Measurements from ENCODE around the gene TWNK.

TWNK gene

DNA sequence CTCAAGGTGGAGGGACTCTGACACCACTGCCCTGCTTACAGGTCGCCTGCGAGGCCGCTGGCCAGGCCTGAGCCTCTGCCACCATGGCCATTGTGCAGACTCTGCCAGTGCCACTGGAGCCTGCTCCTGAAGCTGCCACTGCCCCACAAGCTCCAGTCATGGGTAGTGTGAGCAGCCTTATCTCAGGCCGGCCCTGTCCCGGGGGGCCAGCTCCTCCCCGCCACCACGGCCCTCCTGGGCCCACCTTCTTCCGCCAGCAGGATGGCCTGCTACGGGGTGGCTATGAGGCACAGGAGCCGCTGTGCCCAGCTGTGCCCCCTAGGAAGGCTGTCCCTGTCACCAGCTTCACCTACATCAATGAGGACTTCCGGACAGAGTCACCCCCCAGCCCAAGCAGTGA is 15.1 kb downstream of the TWNK start:
- no peak overlapping the region for H3K4me3 ChIP-seq (replicated peaks; ENCODE audit: insufficient read depth, low read length)
- H3K27me3 ChIP-seq (ENCODE audit: insufficient read depth, poor library complexity, severe bottlenecking) = no peaks in the 10 kb centered on the region
- TF ChIP-seq, protein P1, sequence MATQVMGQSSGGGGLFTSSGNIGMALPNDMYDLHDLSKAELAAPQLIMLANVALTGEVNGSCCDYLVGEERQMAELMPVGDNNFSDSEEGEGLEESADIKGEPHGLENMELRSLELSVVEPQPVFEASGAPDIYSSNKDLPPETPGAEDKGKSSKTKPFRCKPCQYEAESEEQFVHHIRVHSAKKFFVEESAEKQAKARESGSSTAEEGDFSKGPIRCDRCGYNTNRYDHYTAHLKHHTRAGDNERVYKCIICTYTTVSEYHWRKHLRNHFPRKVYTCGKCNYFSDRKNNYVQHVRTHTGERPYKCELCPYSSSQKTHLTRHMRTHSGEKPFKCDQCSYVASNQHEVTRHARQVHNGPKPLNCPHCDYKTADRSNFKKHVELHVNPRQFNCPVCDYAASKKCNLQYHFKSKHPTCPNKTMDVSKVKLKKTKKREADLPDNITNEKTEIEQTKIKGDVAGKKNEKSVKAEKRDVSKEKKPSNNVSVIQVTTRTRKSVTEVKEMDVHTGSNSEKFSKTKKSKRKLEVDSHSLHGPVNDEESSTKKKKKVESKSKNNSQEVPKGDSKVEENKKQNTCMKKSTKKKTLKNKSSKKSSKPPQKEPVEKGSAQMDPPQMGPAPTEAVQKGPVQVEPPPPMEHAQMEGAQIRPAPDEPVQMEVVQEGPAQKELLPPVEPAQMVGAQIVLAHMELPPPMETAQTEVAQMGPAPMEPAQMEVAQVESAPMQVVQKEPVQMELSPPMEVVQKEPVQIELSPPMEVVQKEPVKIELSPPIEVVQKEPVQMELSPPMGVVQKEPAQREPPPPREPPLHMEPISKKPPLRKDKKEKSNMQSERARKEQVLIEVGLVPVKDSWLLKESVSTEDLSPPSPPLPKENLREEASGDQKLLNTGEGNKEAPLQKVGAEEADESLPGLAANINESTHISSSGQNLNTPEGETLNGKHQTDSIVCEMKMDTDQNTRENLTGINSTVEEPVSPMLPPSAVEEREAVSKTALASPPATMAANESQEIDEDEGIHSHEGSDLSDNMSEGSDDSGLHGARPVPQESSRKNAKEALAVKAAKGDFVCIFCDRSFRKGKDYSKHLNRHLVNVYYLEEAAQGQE (IDR thresholded peaks at IDR 0.05; ENCODE audit: insufficient replicate concordance, low read depth) = no peak
- TF ChIP-seq, protein P2, sequence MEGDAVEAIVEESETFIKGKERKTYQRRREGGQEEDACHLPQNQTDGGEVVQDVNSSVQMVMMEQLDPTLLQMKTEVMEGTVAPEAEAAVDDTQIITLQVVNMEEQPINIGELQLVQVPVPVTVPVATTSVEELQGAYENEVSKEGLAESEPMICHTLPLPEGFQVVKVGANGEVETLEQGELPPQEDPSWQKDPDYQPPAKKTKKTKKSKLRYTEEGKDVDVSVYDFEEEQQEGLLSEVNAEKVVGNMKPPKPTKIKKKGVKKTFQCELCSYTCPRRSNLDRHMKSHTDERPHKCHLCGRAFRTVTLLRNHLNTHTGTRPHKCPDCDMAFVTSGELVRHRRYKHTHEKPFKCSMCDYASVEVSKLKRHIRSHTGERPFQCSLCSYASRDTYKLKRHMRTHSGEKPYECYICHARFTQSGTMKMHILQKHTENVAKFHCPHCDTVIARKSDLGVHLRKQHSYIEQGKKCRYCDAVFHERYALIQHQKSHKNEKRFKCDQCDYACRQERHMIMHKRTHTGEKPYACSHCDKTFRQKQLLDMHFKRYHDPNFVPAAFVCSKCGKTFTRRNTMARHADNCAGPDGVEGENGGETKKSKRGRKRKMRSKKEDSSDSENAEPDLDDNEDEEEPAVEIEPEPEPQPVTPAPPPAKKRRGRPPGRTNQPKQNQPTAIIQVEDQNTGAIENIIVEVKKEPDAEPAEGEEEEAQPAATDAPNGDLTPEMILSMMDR (IDR thresholded peaks at IDR 0.05; ENCODE audit: insufficient read depth, low read length) = no peak
- TF ChIP-seq SPI1 (IDR thresholded peaks at IDR 0.05; ENCODE audit: borderline replicate concordance, low read depth) = no peak
- TF ChIP-seq POLR2AphosphoS5 (IDR thresholded peaks at IDR 0.05; ENCODE audit: low read depth) = no peak
- no peak for TF ChIP-seq GABPA (IDR thresholded peaks at IDR 0.05; ENCODE audit: low read depth)
- H3K27ac ChIP-seq (replicated peaks) = no peak overlapping the region
- no peak for DNase-seq (ENCODE audit: low read depth in 1 of 2, low spot score in 1 of 2)

DNA sequence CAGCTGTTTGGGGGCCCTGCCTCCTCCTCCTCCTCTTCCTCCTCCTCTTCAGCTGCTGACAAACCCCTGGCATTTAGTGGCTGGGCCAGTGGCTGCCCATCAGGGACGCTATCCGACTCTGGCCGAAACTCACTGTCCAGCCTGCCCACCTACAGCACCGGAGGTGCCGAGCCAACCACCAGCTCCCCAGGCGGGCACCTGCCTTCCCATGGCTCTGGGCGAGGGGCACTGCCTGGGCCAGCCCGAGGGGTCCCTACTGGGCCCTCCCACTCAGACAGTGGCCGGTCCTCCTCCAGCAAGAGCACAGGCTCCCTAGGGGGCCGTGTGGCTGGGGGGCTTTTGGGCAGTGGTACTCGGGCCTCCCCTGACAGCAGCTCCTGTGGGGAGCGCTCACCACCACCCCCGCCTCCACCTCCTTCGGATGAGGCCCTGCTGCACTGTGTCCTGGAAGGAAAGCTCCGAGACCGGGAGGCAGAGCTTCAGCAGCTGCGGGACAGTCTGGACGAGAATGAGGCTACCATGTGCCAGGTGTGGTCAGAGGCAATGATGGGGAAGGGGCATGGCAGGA is 16.4 kb downstream of the TWNK start:
- Histone ChIP-seq H3K27ac (replicated peaks) (no peak overlapping the region), H3K4me3 (replicated peaks; ENCODE audit: insufficient read depth, low read length) (no peak overlapping the region), H3K27me3 (ENCODE audit: insufficient read depth, poor library complexity, severe bottlenecking) (no peaks in the 10 kb centered on the region)
- TF ChIP-seq GABPA (IDR thresholded peaks at IDR 0.05; ENCODE audit: low read depth) (no peak), SPI1 (IDR thresholded peaks at IDR 0.05; ENCODE audit: borderline replicate concordance, low read depth) (no peak), POLR2AphosphoS5 (IDR thresholded peaks at IDR 0.05; ENCODE audit: low read depth) (no peak)
- TF ChIP-seq, protein P2 (IDR thresholded peaks at IDR 0.05; ENCODE audit: insufficient read depth, low read length) = no peak
- TF ChIP-seq, protein P1 (IDR thresholded peaks at IDR 0.05; ENCODE audit: insufficient replicate concordance, low read depth) = no peak
- DNase-seq (ENCODE audit: low read depth in 1 of 2, low spot score in 1 of 2) = no peak

DNA sequence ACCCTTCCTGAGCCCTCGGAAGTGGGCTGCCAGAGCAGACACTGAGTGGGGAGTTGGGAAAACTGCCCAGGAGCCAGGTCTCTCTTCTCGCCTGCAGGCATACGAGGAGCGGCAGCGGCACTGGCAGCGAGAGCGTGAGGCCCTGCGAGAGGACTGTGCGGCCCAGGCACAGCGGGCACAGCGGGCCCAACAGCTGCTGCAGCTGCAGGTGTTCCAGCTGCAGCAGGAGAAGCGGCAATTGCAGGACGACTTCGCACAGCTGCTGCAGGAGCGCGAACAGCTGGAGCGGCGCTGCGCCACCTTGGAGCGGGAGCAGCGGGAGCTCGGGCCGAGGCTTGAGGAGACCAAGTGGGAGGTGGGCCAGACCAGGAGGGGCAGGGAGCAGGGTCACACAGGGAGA is 18.0 kb downstream of the TWNK start:
- H3K27ac ChIP-seq (replicated peaks) = no peak overlapping the region
- no peak overlapping the region for H3K4me3 ChIP-seq (replicated peaks; ENCODE audit: insufficient read depth, low read length)

More for the DNA sequence above, 18.0 kb downstream of the TWNK start:
- no peak for TF ChIP-seq GABPA (IDR thresholded peaks at IDR 0.05; ENCODE audit: low read depth)
- TF ChIP-seq SPI1 (IDR thresholded peaks at IDR 0.05; ENCODE audit: borderline replicate concordance, low read depth) = no peak
- TF ChIP-seq, protein P1 (IDR thresholded peaks at IDR 0.05; ENCODE audit: insufficient replicate concordance, low read depth) = no peak
- TF ChIP-seq, protein P2 (IDR thresholded peaks at IDR 0.05; ENCODE audit: insufficient read depth, low read length) = no peak
- no peak for TF ChIP-seq POLR2AphosphoS5 (IDR thresholded peaks at IDR 0.05; ENCODE audit: low read depth)
- DNase-seq (ENCODE audit: low read depth in 1 of 2, low spot score in 1 of 2) = no peak
- H3K27me3 ChIP-seq (ENCODE audit: insufficient read depth, poor library complexity, severe bottlenecking) = no peaks in the 10 kb centered on the region

Data from HL-60 (cell line).